WTC11 (cell line): ENCODE results near the gene ALS2.

Source experiments
- ZNF396 ChIP-seq: fragments of 250-450 bp; sonication (Bioruptor Pico); IDR thresholded peaks from 2 replicates; pipeline ENCODE4 v1.8.0; 2021; ENCODE audit warnings: mild to moderate bottlenecking, moderate library complexity, borderline replicate concordance
- TF ChIP-seq, protein P1 (sequence below): sonication (generic); formaldehyde crosslinking; IDR thresholded peaks from 2 replicates; pipeline ENCODE4 v1.8.0; 2022; ENCODE audit warnings: mild to moderate bottlenecking, missing genetic modification reagents
- TF ChIP-seq, protein P2 (sequence below): sonication (generic); formaldehyde crosslinking; IDR thresholded peaks from 2 replicates; pipeline ENCODE4 v1.8.1; 2023; ENCODE audit warnings: mild to moderate bottlenecking, missing genetic modification reagents, moderate library complexity

DNA sequence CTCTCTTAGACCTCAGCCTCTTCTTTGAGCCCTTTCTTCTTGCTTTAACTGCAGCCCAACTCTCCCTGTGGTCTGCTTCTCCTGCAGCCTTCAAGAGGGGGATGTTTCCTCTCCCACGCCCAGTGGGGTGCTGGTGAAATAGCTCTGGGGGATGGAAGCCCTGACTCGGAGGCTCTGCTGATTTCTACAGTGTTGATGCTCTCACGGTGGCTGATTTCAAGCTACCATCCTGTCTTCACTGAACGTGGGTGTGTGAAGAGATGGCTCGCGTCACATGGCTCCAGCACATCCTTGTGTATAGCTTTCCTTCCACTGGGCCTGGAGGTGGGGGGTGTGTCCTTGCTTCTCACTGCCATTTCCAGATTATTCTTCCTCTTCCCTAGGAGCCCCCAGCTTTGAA, 102.3 kb downstream of the ALS2 start:
- TF ChIP-seq, protein P1, sequence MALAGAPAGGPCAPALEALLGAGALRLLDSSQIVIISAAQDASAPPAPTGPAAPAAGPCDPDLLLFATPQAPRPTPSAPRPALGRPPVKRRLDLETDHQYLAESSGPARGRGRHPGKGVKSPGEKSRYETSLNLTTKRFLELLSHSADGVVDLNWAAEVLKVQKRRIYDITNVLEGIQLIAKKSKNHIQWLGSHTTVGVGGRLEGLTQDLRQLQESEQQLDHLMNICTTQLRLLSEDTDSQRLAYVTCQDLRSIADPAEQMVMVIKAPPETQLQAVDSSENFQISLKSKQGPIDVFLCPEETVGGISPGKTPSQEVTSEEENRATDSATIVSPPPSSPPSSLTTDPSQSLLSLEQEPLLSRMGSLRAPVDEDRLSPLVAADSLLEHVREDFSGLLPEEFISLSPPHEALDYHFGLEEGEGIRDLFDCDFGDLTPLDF (CRISPR knock-in tag) = no peak
- TF ChIP-seq, protein P2, sequence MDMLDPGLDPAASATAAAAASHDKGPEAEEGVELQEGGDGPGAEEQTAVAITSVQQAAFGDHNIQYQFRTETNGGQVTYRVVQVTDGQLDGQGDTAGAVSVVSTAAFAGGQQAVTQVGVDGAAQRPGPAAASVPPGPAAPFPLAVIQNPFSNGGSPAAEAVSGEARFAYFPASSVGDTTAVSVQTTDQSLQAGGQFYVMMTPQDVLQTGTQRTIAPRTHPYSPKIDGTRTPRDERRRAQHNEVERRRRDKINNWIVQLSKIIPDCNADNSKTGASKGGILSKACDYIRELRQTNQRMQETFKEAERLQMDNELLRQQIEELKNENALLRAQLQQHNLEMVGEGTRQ (CRISPR knock-in tag) = no peak
- TF ChIP-seq ZNF396 (CRISPR knock-in tag) = no peak
